Measurements from ENCODE around the gene P2RX7. TPM values are rescaled to one million over a fixed set of nuclear protein-coding genes. Genes with fewer than 3 reads are reported as not detected.

P2RX7 gene
- total RNA-seq, 1 experiment from 2014 or later = 1.6 TPM

DNA sequence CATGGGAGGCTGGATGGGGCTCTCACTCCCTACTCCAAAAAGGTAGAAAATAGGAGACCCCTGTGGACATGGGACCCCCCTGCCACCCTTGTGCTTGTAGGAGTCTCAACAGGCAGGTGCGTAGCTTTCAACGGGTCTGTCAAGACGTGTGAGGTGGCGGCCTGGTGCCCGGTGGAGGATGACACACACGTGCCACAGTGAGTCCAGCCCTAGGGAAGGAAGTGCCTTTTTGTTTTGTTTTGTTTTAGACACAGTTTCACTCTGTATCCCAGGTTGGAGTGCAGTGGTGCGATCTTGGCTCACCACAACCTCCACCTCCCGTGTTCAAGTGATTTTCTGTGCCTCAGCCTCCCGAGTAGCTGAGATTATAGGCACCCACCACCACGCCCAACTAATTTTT is 90.2 kb downstream of the P2RX7 start:
- ATAC-seq (no peak), DNase-seq (no peak)
- Histone ChIP-seq H3K9me2 (replicated peaks; ENCODE audit: low read length) (no peaks in the 10 kb centered on the region), H3K79me2 (ENCODE audit: low read length) (no peaks in the 10 kb centered on the region), H3F3A (ENCODE audit: low read length, unreplicated experiment) (no peaks in the 10 kb centered on the region), H4K20me1 (ENCODE audit: low read length) (no peaks in the 10 kb centered on the region), H3K4me2 (ENCODE audit: low read length) (no peak overlapping the region), H3K9me3 (ENCODE audit: low read length) (no peaks in the 10 kb centered on the region), H2AFZ (ENCODE audit: low read length) (no peak overlapping the region), H3K27ac (ENCODE audit: low read length) (no peak overlapping the region), H3K4me3 (ENCODE audit: low read length) (no peak overlapping the region), H3K9ac (ENCODE audit: low read length) (no peak overlapping the region), H3K4me1 (ENCODE audit: insufficient read depth, low read length) (peaks cover 10% of the 10 kb centered on the region), H3K36me3 (ENCODE audit: low read depth, low read length) (no peaks in the 10 kb centered on the region), H3K27me3 (ENCODE audit: low read length) (no peaks in the 10 kb centered on the region)
- BruUV-seq (replicated peaks) = no TSS peak
- ChIA-PET POLR2A (ENCODE audit: unreplicated experiment) (no interaction called here), CTCF (no interaction called here)
- intact Hi-C loops (cut with micrococcal nuclease) = no loop called here
- TF ChIP-seq, protein P1, sequence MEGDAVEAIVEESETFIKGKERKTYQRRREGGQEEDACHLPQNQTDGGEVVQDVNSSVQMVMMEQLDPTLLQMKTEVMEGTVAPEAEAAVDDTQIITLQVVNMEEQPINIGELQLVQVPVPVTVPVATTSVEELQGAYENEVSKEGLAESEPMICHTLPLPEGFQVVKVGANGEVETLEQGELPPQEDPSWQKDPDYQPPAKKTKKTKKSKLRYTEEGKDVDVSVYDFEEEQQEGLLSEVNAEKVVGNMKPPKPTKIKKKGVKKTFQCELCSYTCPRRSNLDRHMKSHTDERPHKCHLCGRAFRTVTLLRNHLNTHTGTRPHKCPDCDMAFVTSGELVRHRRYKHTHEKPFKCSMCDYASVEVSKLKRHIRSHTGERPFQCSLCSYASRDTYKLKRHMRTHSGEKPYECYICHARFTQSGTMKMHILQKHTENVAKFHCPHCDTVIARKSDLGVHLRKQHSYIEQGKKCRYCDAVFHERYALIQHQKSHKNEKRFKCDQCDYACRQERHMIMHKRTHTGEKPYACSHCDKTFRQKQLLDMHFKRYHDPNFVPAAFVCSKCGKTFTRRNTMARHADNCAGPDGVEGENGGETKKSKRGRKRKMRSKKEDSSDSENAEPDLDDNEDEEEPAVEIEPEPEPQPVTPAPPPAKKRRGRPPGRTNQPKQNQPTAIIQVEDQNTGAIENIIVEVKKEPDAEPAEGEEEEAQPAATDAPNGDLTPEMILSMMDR (conservative IDR thresholded peaks at IDR 0.05; ENCODE audit: low read depth, low read length) = no peak
- TF ChIP-seq EZH2phosphoT487 (IDR thresholded peaks at IDR 0.05; ENCODE audit: borderline replicate concordance, low read length) (no peak), EZH2 (IDR thresholded peaks at IDR 0.05; ENCODE audit: low read length, unreplicated experiment) (no peak)

DNA sequence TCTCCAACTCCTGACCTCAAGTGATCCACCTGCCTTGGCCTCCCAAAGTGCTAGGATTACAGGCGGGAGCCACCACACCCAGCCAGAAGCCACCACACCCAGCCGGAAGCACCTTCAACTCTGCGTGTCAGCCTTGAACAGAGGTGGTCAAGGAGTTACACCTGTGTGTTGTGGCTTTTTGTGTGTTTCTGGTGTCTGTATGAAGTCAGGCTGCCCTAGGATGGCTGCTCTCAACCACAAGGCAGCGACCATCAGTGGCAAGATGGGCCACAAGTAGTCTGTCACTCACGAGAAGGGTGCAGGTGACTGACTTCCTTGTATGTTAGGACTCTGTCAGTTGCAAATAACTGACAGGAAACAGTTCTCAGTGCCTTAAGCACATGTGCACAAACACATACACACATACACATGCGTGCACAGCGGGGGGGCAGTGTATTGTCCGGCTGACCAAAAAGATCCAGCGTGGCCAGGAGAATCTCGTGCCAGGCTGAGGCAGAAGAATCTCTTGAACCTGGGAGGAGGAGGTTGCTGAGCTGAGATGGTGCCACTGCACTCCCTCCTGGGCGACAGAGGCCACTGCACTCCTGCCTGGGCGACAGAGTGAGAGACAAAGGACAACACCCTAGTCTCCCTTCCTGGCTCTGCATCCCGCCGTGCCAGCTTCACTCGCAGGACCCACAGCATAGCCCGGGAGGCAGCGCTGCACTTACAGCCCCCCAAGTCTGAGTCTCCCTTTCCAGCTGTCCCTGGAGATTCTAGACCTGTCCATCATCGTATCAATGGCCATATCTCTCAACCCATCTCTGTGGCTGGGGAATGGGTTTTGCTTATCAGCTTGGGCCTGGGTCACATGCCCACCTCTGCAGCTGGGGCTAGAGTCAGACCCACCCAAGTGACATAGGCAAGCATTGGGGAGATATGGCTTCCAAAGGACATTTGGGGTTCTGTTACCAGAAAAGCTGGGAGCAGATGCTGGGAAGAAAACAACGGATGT is 90.9 kb downstream of the P2RX7 start:
- Histone ChIP-seq H3K27ac (ENCODE audit: low read length) (no peak overlapping the region), H3F3A (ENCODE audit: low read length, unreplicated experiment) (no peaks in the 10 kb centered on the region), H4K20me1 (ENCODE audit: low read length) (no peaks in the 10 kb centered on the region), H3K79me2 (ENCODE audit: low read length) (no peaks in the 10 kb centered on the region), H3K4me1 (ENCODE audit: insufficient read depth, low read length) (peaks cover 12% of the 10 kb centered on the region), H3K9me3 (ENCODE audit: low read length) (no peaks in the 10 kb centered on the region), H3K36me3 (ENCODE audit: low read depth, low read length) (0 out of 2 replicates have a peak, but pooled peaks cover 1% of the 10 kb centered on the region), H3K9ac (ENCODE audit: low read length) (no peak overlapping the region), H3K4me2 (ENCODE audit: low read length) (no peak overlapping the region), H3K4me3 (ENCODE audit: low read length) (no peak overlapping the region), H2AFZ (ENCODE audit: low read length) (no peak overlapping the region), H3K27me3 (ENCODE audit: low read length) (no peaks in the 10 kb centered on the region), H3K9me2 (replicated peaks; ENCODE audit: low read length) (no peaks in the 10 kb centered on the region)
- ATAC-seq (peak; percentile 70), DNase-seq (no peak)
- TF ChIP-seq EZH2 (IDR thresholded peaks at IDR 0.05; ENCODE audit: low read length, unreplicated experiment) = no peak
- TF ChIP-seq, protein P1 (conservative IDR thresholded peaks at IDR 0.05; ENCODE audit: low read depth, low read length) = peak; percentile 64
- POLR2A ChIA-PET (ENCODE audit: unreplicated experiment) = no interaction called here
- BruUV-seq (replicated peaks) = no TSS peak
- CTCF ChIA-PET = interaction anchor here (0.5 kb wide), 1 partner anchor 172 kb away, joined by 4 read pairs; no protein-coding TSS in a partner anchor
- intact Hi-C loops (cut with micrococcal nuclease) = no loop called here

DNA sequence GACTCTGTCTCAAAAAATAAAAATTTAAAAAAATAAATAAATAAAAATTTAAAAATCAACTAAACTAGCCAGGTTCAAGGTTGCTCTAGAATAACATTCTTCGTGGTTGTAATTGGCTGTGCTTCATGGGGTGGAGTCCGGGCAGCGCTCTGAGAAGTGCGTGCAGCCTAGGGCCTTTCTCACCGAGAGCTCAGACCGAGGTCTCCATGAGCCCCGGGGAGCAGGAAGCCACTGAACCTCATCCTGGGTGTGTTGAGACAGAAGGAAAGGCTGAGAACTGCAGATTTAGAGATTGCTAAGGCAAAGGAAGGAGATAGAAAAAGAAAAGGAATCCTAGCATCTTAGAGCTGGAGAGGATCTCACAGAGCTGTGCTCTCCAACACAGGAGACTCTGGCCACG is 91.9 kb downstream of the P2RX7 start:
- intact Hi-C loops (cut with micrococcal nuclease) = no loop called here
- POLR2A ChIA-PET (ENCODE audit: unreplicated experiment) = no interaction called here
- no peak overlapping the region for H2AFZ ChIP-seq (ENCODE audit: low read length)

More for the DNA sequence above, 91.9 kb downstream of the P2RX7 start:
- Histone ChIP-seq H3K36me3 (ENCODE audit: low read depth, low read length) (0 out of 2 replicates have a peak, but pooled peaks cover 4% of the 10 kb centered on the region), H3K4me3 (ENCODE audit: low read length) (no peak overlapping the region), H3K79me2 (ENCODE audit: low read length) (no peaks in the 10 kb centered on the region), H3F3A (ENCODE audit: low read length, unreplicated experiment) (no peaks in the 10 kb centered on the region), H3K4me1 (ENCODE audit: insufficient read depth, low read length) (peaks cover 18% of the 10 kb centered on the region), H3K9me2 (replicated peaks; ENCODE audit: low read length) (no peaks in the 10 kb centered on the region), H3K9me3 (ENCODE audit: low read length) (no peaks in the 10 kb centered on the region), H3K4me2 (ENCODE audit: low read length) (no peak overlapping the region), H3K27ac (ENCODE audit: low read length) (no peak overlapping the region), H3K27me3 (ENCODE audit: low read length) (no peaks in the 10 kb centered on the region), H4K20me1 (ENCODE audit: low read length) (no peaks in the 10 kb centered on the region), H3K9ac (ENCODE audit: low read length) (no peak overlapping the region)
- CTCF ChIA-PET = no interaction called here
- no TSS peak for BruUV-seq (replicated peaks)
- TF ChIP-seq EZH2phosphoT487 (IDR thresholded peaks at IDR 0.05; ENCODE audit: borderline replicate concordance, low read length) (no peak), EZH2 (IDR thresholded peaks at IDR 0.05; ENCODE audit: low read length, unreplicated experiment) (no peak)
- TF ChIP-seq, protein P1 (conservative IDR thresholded peaks at IDR 0.05; ENCODE audit: low read depth, low read length) = no peak
- DNase-seq (no peak), ATAC-seq (no peak)

Measured in PC-3 (cell line).